Parathyroid adenoma (tissue), 2 donors: ENCODE data around the gene TNFSF18.

Experiments
- H2AFZ ChIP-seq: fragments of 300-600 bp; sonication (generic); one replicate; pipeline ENCODE4 v1.7.0; 2017; ENCODE audit warnings: antibody characterized with exemption, mild to moderate bottlenecking
- H3K27ac ChIP-seq: fragments of 300-600 bp; sonication (generic); one replicate; pipeline ENCODE4 v1.7.0; 2017
- H3K27me3 ChIP-seq: fragments of 300-600 bp; sonication (generic); one replicate; pipeline ENCODE4 v1.7.0; 2017; ENCODE audit warnings: low read length; ENCODE audit not compliant: control insufficient read depth, insufficient read depth
- H3K36me3 ChIP-seq: fragments of 300-600 bp; sonication (generic); one replicate; pipeline ENCODE4 v1.7.0; 2017; ENCODE audit warnings: low read length; ENCODE audit not compliant: control insufficient read depth, insufficient read depth
- H3K4me1 ChIP-seq: fragments of 300-600 bp; sonication (generic); one replicate; pipeline ENCODE4 v1.7.0; 2017; ENCODE audit warnings: control low read depth
- H3K4me2 ChIP-seq: fragments of 300-600 bp; sonication (generic); one replicate; pipeline ENCODE4 v1.7.0; 2017; ENCODE audit warnings: low read length
- H3K4me3 ChIP-seq: fragments of 300-600 bp; sonication (generic); one replicate; pipeline ENCODE4 v1.7.0; 2017; ENCODE audit warnings: low read depth, low read length
- H3K79me2 ChIP-seq: fragments of 300-600 bp; sonication (generic); one replicate; pipeline ENCODE4 v1.7.0; 2017; ENCODE audit warnings: control low read depth
- H3K9ac ChIP-seq: fragments of 300-600 bp; sonication (generic); one replicate; pipeline ENCODE4 v1.7.0; 2017; ENCODE audit warnings: mild to moderate bottlenecking
- H3K9me3 ChIP-seq: fragments of 300-600 bp; sonication (generic); one replicate; pipeline ENCODE4 v1.7.0; 2017; ENCODE audit warnings: low read length; ENCODE audit not compliant: control insufficient read depth
- CTCF ChIP-seq: fragments of 300-600 bp; sonication (generic); IDR thresholded peaks from one replicate; pipeline ENCODE4 v1.7.0; 2017; ENCODE audit warnings: antibody characterized with exemption, mild to moderate bottlenecking
- donor health status: primary hyperparathyroidism.

The TNFSF18 gene

DNA sequence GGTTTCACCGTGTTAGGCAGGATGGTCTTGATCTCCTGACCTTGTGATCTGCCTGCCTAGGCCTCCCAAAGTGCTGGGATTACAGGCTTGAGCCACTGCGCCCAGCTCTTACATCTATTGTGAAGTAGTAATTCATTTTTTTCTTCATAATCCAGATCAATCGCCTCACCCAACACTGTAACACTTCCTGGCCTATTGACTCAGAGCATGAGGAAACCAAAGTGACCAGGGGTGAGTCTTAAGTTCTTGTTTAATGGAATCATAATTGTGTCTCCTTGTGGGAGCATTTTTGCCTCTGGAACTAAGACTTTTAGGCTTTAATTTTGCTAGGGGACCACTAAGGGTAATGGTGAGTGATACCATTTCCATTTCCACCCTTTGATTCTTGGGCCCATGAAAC, 27.4 kb downstream of the TNFSF18 start:
- Histone ChIP-seq H3K9me3 (no peaks in the 10 kb centered on the region), H3K36me3 (no peaks in the 10 kb centered on the region), H2AFZ (no peak overlapping the region), H3K4me1 (no peaks in the 10 kb centered on the region), H3K27me3 (no peaks in the 10 kb centered on the region), H3K79me2 (no peaks in the 10 kb centered on the region), H3K4me3 (no peak overlapping the region), H3K27ac (no peak overlapping the region), H3K4me2 (no peak overlapping the region), H3K9ac (no peak overlapping the region)
- TF ChIP-seq CTCF: no peak

DNA sequence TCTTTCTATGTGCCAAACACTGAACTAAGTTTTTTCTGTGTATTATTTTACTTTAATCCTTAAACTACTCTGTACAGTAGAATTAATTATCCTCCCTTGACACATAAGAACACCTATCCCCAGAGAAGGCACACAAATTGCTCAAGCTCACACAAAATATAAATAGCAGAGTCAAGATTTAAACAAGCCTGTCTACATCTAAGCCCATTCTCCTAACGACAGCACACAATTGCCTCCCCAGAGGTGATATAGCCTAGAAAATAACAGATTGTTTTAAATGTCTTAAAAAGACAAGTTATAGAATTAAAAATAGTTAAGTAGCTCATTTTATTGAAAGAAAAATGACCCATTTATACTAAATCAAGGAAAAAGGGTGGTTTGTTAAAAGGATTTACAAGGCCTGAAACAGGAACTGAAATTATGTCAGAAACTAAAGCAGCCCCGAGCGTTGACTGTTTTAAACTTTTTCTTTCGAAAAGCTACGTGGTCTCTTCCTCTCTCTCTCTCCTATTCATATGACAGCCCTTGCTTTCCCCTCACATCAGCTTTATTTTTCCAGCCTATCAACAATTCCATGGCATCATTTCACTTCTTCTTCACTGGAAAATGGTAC, 30.5 kb downstream of the TNFSF18 start:
- no peak overlapping the region for H3K27ac ChIP-seq
- no peak overlapping the region for H2AFZ ChIP-seq
- no peaks in the 10 kb centered on the region for H3K27me3 ChIP-seq
- no peaks in the 10 kb centered on the region for H3K9me3 ChIP-seq
- TF ChIP-seq CTCF: no peak
- H3K9ac ChIP-seq: no peak overlapping the region
- H3K79me2 ChIP-seq: no peaks in the 10 kb centered on the region
- H3K4me3 ChIP-seq: no peak overlapping the region
- no peaks in the 10 kb centered on the region for H3K36me3 ChIP-seq
- no peaks in the 10 kb centered on the region for H3K4me1 ChIP-seq
- H3K4me2 ChIP-seq: no peak overlapping the region

- H3K36me3 ChIP-seq: no peaks in the 10 kb centered on the region
- TF ChIP-seq CTCF: no peak
Measured at GRCh38 chr1:173017792-173018191, 32.9 kb downstream of the TNFSF18 start.

GRCh38 chr1:173016419-173016818, 34.3 kb downstream of the TNFSF18 start:
- Histone ChIP-seq H3K9me3 (no peaks in the 10 kb centered on the region), H3K9ac (no peak overlapping the region), H3K79me2 (no peaks in the 10 kb centered on the region), H3K4me1 (no peaks in the 10 kb centered on the region), H3K27me3 (no peaks in the 10 kb centered on the region), H3K4me2 (no peak overlapping the region), H3K27ac (no peak overlapping the region), H2AFZ (no peak overlapping the region), H3K4me3 (no peak overlapping the region), H3K36me3 (no peaks in the 10 kb centered on the region)
- TF ChIP-seq CTCF: no peak

More at GRCh38 chr1:173017792-173018191, 32.9 kb downstream of the TNFSF18 start:
- H3K27ac ChIP-seq: no peak overlapping the region
- no peaks in the 10 kb centered on the region for H3K79me2 ChIP-seq
- no peak overlapping the region for H3K9ac ChIP-seq
- H3K9me3 ChIP-seq: no peaks in the 10 kb centered on the region
- H3K27me3 ChIP-seq: no peaks in the 10 kb centered on the region
- no peaks in the 10 kb centered on the region for H3K4me1 ChIP-seq
- no peak overlapping the region for H3K4me3 ChIP-seq
- no peak overlapping the region for H2AFZ ChIP-seq
- H3K4me2 ChIP-seq: no peak overlapping the region

DNA sequence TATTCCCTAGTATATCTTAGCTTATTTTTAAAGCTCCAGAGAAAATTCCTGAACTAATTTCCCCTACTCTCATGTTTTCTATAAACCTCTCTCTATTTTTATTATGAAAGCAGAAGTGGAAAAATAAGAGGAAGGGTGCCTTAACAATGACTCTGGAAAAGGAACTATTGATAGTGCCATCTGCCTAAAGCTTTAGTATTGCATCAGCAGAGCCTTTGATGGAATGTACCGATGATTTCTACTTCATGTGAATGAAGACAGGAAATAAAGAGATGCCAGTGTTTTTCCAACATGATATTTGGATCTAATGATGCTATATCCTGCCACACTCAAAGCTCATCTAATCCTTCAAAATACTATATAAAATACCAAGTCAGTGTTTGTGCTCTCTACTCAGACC, 35.1 kb downstream of the TNFSF18 start:
- Histone ChIP-seq H3K36me3 (no peaks in the 10 kb centered on the region), H3K9me3 (no peaks in the 10 kb centered on the region), H3K79me2 (no peaks in the 10 kb centered on the region), H3K4me1 (no peaks in the 10 kb centered on the region), H3K27me3 (no peaks in the 10 kb centered on the region), H3K27ac (no peak overlapping the region), H2AFZ (no peak overlapping the region), H3K4me2 (no peak overlapping the region), H3K4me3 (no peak overlapping the region), H3K9ac (no peak overlapping the region)
- TF ChIP-seq CTCF: no peak
